Adipose tissue (tissue), 3 donors: ENCODE data around the gene KPNA2. TPM values are rescaled to one million over a fixed set of nuclear protein-coding genes. Genes with fewer than 3 reads are reported as not detected.
"Not testable (repeated sequence)": the region's sequence is repeated elsewhere in the genome, so short reads cannot be mapped to it uniquely, and the experiment has no call there.

Experiments
- H3K27ac ChIP-seq: one replicate; pipeline ENCODE4 v1.5.1; 2013; ENCODE audit warnings: low read depth, low read length
- WGBS, 3 donors: extraction: QIAGEN DNeasy Blood & Tissue Kit; methylation state at CpG; one replicate each; pipeline ENCODE4 v1.1.7; 2013; 5-methylcytosine and 5-hydroxymethylcytosine counted together
- polyA plus RNA-seq, 3 donors: library from polyadenylated mRNA; stranded (reverse); fragments of 200-250 nt; gene quantifications; one replicate each; pipeline ENCODE4 v1.2.3, GENCODE V29; 2013
- donor health status: healthy with polysubstance abuse.
- donor health status: Bipolar disorder and iron deficiency.
- donor health status: healthy.

KPNA2 gene
- polyA plus RNA-seq, 3 donors: 3.6 to 29.1 (median 21.3) TPM

DNA sequence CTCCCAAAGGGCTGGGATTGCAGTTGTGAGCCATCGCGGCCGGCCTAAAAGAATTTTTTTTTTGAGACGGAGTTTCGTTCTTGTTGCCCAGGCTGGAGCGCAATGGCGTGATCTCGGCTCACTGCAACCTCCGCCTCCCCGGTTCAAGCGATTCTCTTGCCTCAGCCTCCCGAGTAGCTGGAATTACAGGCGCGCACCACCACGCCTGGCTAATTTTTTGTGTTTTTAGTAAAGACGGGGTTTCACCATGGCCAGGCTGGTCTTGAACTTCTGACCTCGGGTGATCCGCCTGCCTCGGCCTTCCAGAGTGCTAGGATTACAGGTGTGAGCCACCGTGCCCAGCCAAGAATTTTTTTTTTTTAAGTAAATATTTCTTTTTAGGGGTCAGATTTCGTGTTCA, 17.0 kb upstream of the KPNA2 start:
- not testable (repeated sequence) for H3K27ac ChIP-seq
- WGBS, 3 donors: 87 to 94% (median 94%) methylated on average over 21 of the region's 21 CpGs

DNA sequence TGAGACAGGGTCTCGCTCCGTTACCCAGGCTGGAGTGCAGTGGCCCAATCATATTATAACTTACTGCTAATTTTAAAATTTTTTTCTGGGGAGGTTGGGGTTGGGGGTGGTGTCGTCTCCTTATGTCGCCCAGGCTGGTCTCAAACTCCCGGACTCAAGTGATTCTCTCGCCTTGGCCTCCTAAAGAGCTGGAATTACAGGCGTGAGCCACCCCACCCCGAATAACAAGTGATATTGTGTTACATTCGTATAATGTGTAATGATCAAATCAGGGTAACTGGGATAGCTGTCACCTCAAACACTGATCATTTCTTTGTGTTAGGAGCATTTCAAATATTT, 16.2 kb upstream of the KPNA2 start:
- 58 to 88% (median 87%) methylated on average over 9 of the region's 9 CpGs for WGBS, 3 donors
- no peak overlapping the region for H3K27ac ChIP-seq

DNA sequence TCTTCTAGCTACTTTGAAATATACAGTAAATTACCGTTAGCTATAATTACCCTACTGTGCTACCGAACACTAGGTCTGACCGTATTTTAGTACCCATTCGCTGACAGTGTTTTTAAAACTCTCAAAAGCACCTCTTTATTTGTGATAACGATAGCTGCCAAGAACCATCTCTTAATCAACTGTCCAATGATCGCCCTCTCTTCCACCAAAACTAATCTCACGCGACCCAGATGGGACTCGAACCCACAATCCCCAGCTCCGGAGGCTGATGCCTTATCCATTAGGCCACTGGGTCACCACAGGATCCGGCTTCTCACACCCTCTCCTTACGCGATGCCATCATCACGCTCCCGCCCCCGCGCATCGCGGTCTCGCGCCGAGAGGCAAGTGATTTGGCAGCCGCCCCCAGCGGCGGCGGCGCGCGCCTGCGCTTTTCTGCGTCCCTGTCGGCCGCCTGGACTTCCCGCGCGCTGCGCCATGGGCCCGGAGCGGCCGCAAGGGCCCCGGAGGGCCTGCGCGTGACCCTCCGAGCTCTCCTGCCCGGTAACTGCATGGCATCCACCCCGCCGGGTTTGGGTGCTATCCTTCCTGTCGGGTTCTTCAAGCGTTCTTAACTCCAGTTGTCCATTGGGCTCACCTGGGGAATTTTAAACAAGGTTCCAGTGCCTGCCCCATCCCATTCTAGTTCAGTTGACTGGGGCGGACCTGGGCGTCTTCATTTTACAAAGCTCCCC, 15.7 kb upstream of the KPNA2 start:
- WGBS, 3 donors: 1 to 2% (median 1%) methylated on average over 51 of the region's 51 CpGs
- H3K27ac ChIP-seq: no peak overlapping the region

DNA sequence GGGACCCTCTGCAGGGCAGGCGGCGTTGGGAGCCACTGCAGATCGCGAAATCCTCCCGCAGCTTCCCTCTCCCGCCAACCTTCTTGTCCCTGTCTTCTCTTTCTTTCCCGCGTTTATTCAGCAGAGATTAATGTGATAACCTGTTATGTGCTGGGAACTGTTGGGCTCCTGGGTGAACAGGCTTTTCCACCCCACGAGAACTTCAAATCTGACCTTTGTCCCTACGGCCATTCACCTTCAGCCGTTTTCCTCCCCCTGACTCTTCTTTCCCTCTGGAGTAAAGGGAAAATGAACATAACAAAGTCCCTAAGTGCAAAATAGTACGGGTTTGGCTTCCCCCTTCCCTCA, 15.2 kb upstream of the KPNA2 start:
- 1 to 2% (median 1%) methylated on average over 12 of the region's 12 CpGs for WGBS, 3 donors
- no peak overlapping the region for H3K27ac ChIP-seq

DNA sequence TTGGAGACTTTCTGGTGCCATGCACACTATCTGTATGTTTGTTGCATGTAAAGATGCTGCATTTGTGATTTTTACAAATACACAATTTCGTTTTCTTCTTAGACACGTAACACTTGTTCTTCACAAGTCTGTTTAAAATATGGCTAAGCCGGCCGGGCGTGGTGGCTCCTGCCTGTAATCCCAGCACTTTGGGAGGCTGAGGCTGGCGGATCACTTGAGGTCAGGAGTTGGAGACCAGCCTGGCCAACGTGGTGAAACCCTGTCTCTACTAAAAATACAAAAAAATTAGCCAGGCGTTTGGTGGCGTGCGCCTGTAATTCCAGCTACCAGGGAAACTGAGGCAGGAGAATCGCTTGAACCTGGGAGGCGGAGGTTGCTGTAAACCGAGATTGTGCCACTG, 14.7 kb upstream of the KPNA2 start:
- not testable (repeated sequence) for H3K27ac ChIP-seq
- WGBS, 3 donors: 77 to 82% (median 80%) methylated on average over 13 of the region's 13 CpGs

DNA sequence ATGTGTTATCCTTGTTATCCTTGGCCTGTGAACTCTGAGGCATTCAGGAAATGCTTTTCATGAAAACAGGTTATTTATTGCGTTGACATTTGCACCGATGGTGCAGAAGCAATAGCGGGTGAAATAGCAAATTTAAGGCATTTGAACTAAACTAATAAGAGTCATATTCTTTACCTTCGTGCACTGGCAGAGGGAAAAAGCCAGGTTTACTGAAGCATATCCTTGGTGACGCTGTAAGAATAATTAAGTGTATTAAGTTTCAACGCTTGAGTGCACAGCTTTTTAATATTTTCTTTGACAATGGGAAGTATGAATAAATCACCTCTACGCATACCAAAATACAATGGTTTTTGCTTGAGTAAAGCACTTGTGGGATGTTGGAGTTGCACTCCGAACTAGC, 13.6 kb upstream of the KPNA2 start:
- H3K27ac ChIP-seq: no peak overlapping the region
- WGBS, 3 donors: 93 to 95% (median 94%) methylated on average over 8 of the region's 8 CpGs

DNA sequence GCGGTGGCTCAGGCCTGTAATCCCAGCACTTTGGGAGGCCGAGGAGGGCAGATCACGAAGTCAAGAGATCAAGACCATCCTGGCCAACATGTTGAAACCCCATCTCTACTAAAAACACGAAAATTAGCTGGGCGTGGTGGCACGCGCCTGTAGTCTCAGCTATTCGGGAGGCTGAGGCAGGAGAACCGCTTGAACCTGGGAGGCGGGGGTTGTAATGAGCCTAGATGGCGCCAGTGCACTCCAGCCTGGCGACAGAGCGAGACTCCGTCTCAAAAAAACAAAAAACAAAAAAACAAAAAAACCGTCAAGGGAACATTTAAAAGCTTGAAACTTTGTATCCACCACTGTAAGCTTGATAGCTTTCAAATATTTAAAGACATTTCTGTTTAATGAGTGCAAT, 13.0 kb upstream of the KPNA2 start:
- WGBS, 3 donors: 95 to 96% (median 95%) methylated on average over 15 of the region's 15 CpGs
- H3K27ac ChIP-seq: not testable (repeated sequence)

DNA sequence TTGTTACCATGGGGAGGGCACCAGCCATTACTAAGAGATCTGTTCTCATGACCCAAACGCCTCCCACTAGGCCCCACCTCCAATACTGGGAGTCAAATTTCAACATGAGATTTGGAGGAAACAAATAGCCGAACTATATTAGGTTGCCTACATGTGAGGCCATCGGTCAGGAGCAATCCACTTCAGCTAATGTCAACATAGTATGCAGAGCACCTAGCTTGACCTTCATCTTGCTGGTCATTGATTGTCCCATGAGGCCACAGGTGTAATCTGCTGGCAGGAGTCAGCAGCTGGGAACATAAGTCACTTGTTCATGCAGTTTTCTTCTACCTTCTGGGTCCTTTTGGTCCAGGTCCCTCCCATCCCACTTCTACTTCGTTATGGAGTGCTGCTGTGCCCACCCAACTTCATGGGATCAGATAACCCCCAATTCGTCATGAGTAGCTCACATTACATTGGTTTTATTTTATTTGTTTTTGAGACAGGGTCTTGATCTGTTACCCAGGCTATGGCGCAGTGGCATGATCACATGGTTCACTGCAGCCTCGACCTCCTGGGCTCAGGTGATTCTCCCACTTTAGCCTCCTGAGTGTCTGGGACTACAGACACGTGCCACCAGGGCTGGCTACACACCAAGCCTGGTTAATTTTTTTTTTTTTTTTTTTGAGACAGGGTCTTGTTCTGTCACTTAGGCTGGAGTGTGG, 5.9 kb upstream of the KPNA2 start:
- no peak overlapping the region for H3K27ac ChIP-seq
- 49 to 75% (median 72%) methylated on average over 8 of the region's 8 CpGs for WGBS, 3 donors

DNA sequence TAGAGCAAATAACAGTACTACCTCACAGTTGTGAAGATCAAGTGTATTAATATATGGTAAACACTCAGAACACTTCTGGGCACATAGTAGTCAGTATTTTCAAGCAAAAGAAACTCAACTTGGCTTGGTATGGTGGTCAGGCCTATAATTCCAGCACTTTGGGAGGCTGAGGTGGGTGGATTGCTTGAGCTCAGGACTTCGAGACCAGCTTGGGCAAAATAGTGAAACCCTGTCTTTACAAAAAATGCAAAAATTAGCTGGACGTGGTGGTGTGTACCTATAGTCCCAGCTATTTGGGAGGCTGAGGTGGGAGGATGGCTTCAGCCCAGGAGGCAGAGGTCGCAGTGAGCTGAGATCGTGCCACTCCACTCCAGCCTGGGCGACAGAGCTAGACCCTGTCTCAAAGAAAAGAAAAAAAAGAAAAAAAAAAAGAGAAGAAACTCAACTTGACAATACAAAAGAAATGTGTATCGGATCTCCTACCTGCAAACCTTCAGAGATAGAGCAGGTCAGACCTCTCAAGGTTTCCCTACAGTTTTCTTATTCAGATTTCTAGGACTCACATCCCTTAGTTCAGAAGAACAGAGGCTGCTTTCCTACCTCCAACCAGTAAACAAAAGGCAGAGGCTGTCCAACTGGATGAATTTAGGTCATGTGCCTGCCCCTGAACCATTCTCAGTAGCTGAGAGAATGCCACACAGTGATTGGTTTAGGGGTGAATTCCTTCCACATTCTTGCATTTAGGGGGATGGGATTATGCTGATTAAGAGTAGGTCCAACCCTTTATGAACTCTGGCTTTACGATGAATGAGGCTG, 1.7 kb upstream of the KPNA2 start:
- 79 to 87% (median 81%) methylated on average over 7 of the region's 7 CpGs for WGBS, 3 donors
- H3K27ac ChIP-seq: no peak overlapping the region

DNA sequence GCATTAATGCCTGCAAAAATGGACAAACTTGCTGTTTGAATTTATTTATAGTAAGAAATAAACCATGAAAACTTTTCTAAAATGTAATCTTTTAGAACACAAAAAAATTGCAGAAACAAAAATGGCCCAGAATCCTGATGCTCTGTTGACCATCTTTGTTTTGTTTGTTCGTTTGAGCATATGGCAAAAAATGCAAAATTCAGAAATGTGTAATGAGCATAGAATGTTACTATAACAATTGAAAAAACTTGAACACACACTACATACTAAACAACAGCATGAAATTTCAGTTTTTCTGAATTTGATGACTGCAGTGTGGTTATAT, 1.1 kb upstream of the KPNA2 start:
- no peak overlapping the region for H3K27ac ChIP-seq
- WGBS, 3 donors: 50 to 72% (median 65%) methylated on average over 1 of the region's 1 CpG

DNA sequence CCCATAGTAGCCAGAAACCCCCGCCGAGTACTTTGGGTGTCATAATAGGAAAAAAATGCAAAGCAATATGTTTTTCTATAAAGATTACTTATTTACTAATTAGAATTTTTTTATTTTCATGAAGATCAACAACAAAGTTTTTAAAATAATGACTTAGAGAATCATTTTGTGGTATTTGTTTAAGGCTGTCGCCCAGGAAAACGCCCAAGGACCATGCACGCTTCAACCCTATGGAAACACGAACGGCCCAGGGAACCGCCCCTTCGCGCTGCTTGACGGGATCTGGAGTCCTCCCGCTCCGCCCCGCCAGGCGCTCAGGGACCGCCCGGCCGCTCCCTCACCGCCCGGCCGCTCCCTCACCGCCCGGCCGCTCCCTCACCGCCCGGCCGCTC, 408 bp upstream of the KPNA2 start:
- H3K27ac ChIP-seq: no peak overlapping the region
- 2 to 3% (median 3%) methylated on average over 15 to 22 of the region's 27 CpGs for WGBS, 3 donors

DNA sequence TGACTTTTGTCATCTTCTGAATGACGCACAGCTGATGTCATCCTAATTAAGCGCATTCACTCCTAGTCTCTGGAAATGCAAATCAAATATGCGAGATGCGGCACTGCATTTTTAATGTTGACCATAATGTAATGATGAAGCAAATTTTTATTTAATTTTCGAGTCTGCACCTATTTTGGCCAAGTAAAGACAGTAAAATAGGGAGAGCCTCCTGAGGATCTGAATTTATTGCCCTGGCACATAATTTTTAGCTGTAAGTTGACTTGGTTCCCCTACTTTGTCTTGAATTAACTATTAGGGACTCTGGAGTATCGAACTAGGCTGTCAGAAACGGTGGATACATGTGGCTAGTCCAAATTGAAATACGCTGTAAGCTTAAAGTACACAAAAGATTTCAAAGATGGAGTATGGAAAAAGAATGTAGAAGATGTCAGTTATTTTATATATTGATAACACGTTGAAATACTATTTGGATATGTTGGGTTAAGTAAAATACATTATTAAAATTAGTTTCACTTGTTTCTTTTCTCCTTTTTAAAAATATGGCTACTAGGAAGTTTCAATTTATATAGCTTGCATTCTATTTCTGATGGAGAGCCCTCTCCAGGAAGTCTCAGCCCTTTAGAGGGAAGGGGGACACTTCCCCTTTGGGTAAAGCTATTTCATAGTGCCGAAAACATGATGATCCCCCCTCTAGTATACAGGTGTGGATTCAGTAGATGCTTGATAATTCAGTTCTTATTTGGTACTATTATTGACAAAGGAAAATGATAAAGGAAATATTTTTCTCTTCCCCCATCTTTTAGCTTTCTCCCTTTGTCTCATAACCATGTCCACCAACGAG, 991 bp downstream of the KPNA2 start:
- WGBS, 3 donors: 12 to 23% (median 12%) methylated on average over 11 of the region's 11 CpGs
- no peak overlapping the region for H3K27ac ChIP-seq

DNA sequence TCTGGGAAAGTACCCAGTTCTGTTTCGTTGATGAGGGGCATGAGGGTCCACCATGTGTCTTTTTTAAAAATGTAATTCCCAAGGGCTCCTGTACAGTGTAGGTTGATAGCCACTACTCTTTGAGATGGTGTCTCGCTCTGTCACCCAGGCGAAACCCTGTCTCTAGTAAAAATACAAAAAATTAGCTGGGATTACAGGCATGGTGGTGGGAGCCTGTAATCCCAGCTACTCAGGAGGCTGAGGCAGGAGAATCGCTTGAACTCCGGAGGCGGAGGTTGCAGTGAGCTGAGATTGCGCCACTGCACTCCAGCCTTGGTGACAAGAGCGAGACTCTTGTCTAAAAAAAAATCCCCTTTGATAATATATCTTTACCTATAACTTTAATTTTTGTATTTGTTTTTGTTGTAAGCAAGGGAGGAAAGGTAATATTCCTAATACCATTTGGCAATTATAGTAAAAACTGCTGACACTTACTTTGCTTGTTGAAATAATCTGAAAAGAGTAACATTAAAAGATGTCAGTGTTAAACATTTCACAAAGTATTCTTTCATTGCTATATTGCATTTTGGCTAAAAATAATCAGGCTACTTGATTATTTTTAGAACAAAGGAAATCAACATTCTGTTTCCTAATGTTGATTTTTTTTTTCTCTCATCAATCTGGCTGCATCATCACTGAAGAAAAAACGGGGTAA, 11.8 kb downstream of the KPNA2 start:
- WGBS, 3 donors: 74 to 81% (median 75%) methylated on average over 9 of the region's 9 CpGs

DNA sequence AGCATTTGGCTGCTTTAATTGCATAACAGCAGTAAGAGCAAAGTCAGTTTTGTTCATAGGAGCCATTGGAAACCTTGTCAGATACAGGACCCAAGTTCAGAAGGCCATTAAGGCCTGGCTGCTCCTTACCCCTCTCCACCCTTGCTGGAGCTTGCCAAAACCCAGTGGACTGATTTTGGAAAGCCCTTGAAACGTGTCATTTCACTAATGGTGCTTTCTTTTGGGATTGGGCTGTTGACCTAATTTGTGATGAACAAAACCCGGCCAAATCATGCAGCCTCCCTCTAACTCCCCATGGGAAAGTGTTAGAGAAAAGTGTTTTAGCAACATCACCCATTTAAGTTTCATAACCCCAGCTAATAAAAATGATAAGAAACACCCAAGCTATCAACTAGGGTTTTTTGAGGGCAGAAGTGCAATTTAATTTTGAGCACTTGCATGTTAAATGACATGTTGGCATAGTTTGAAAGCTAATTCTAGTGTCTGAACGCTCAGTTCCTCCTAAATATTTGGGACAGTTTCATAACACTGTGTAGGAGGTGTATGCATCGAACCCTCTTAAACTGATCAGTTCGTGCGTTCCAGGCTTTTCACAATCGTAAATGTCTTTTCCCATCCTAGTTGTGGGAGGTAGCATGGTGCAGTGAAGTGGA, 12.5 kb downstream of the KPNA2 start:
- 49 to 76% (median 54%) methylated on average over 7 of the region's 7 CpGs for WGBS, 3 donors

More for the DNA sequence above, 11.8 kb downstream of the KPNA2 start:
- no peak overlapping the region for H3K27ac ChIP-seq

DNA sequence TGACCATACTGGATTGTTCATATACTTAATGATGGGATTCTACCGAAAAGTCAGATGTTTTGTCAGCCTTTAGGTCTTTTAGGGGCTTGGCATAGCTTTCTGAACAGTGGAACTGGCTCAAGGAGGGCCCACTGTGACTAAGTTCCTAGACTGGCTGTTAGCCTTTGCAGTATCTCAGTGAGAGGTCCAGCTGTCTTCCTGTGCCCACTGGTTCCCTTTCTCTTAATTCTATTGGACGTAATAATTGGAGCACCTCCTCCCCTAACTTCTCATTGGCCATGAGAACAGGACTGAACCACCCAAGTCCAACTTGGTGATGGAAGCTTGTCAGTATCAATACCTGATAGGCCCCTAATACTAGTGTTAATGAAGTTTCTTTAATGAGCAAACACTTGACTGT, 13.5 kb downstream of the KPNA2 start:
- 95 to 100% (median 96%) methylated on average over 2 of the region's 2 CpGs for whole genome bisulfite sequencing, 3 donors
- no peak overlapping the region for H3K27ac ChIP-seq

More for the DNA sequence above, 12.5 kb downstream of the KPNA2 start:
- H3K27ac ChIP-seq: not testable (repeated sequence)

DNA sequence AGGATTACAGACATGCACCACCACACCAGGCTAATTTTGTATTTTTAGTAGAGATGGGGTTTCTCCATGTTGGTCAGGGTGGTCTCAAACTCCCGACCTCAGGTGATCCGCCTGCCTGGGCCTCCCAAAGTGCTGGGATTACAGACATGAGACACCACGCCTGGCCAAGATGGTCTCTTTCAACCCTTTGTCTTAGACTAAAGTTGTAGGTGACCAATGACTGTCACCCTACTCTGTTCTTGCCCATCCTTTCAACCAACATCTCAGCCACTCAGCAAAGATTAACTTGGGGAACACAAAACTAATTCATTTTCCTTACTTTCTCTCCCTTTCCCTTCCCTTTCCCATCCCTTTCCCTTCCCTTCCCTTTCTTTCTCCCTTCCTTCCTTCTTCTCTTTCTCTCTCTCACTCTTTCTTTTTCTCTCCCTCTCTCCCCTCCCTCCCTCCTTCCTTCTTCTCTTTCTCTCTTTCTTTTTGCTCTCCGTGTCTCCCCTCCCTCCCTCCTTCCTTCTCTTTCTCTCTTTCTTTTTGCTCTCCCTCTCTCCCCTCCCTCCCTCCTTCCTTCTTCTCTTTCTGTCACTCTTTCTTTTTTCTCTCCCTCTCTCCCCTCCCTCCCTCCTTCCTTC, 14.4 kb downstream of the KPNA2 start:
- not testable (repeated sequence) for H3K27ac ChIP-seq
- 82 to 86% (median 83%) methylated on average over 4 of the region's 4 CpGs for WGBS, 3 donors
